Measurements from ENCODE around the gene PAGR1.
A peak's percentile ranks its signal among the peaks of the same experiment; 100 is the strongest.

The PAGR1 gene

DNA sequence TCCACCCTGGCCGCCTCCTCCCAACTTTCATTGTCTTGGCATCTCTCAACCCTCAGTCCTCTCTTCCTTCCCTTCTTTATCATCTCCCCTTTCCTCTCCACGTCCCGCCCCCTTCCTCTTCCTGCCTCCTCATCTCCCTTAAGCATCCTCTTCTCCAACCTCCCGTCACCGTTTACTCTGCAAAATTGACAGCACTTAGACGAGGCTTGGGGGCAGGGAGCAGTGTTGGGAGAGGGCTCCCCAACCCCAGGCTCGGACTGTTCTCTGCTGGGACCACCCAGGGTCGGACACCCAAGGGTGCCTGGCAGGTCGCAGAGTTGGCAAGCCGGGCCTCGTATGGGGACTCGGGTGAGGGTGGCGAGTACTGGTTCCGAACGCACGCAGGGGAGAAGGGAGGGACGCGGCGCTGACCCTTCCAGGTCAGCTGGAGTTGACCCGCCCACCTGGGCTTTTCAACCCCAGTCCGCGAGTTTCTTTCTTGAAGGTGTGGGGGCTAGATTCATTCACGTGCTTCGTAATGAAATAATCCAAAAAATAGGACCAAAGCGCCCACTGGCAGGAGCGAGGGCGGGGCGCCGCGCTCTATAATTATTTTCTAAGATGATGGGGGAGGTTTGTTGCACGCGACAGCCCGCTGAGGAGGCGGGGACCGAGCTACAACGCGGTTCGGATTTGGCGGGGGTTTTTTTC lies 775 bp upstream of the PAGR1 start:
- Histone ChIP-seq H3K36me3 (ENCODE audit: control insufficient read depth, insufficient read depth, low read length) (peaks cover 26% of the 10 kb centered on the region), H3K27me3 (ENCODE audit: control insufficient read depth, insufficient read depth, low read length) (no peaks in the 10 kb centered on the region), H3K27ac (ENCODE audit: low read depth, low read length) (no peak overlapping the region), H3K9me3 (ENCODE audit: control insufficient read depth, insufficient read depth, low read depth, low read length) (no peaks in the 10 kb centered on the region), H3K9ac (ENCODE audit: low read length) (peak overlapping the region; percentile 53), H3K4me3 (ENCODE audit: low read depth, low read length) (peak overlapping the region; percentile 92), H3K4me1 (ENCODE audit: control insufficient read depth, insufficient read depth, low read length) (peaks cover 49% of the 10 kb centered on the region)

DNA sequence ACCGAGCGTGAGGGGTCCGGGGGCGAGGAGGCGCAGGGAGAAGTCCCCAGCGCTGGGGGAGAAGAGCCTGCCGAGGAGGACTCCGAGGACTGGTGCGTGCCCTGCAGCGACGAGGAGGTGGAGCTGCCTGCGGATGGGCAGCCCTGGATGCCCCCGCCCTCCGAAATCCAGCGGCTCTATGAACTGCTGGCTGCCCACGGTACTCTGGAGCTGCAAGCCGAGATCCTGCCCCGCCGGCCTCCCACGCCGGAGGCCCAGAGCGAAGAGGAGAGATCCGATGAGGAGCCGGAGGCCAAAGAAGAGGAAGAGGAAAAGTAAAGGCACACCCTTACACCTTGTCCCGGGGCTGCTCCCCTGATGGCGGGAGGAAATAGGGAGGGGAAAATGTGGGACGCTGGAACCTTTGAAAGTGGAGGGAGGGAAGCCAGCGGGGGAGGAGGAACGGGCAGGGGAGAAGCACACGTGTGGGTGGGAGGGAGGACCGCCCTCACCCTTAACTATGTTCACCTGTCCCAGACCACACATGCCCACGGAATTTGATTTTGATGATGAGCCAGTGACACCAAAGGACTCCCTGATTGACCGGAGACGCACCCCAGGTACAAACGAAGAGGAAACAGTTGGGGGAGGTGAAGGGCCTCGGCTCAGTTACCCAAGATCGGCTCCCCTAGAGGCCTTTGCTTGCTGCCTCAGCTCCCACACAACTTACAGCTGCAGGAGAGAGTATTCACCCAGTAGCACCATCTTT lies 916 bp downstream of the PAGR1 start:
- peaks cover 53% of the 10 kb centered on the region for H3K4me1 ChIP-seq (ENCODE audit: control insufficient read depth, insufficient read depth, low read length)
- H3K9ac ChIP-seq (ENCODE audit: low read length): peak overlapping the region; percentile 89
- peak overlapping the region; percentile 74 for H3K27ac ChIP-seq (ENCODE audit: low read depth, low read length)
- no peaks in the 10 kb centered on the region for H3K27me3 ChIP-seq (ENCODE audit: control insufficient read depth, insufficient read depth, low read length)
- H3K36me3 ChIP-seq (ENCODE audit: control insufficient read depth, insufficient read depth, low read length): peaks cover 31% of the 10 kb centered on the region
- H3K4me3 ChIP-seq (ENCODE audit: low read depth, low read length): peak overlapping the region; percentile 92
- H3K9me3 ChIP-seq (ENCODE audit: control insufficient read depth, insufficient read depth, low read depth, low read length): no peaks in the 10 kb centered on the region

DNA sequence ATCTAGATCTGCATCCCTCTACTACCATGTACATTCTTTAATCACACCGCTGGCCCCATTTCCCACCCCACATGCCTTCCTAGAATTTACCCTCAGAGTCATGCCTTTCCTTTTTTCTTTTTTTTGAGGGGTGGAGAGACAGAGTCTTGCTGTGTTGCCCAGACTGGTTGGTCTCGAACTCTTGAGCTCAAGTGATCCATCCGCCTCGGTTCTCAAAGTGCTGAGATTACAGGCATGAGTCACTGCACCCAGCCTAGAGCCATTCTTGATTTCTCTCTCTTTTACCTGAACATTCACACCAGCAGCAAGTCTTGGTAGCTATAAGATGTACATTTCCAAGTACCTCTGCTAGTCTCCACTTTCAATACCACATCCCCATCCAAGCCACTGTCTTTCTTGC lies 2.1 kb downstream of the PAGR1 start:
- no peak overlapping the region for H3K27ac ChIP-seq (ENCODE audit: low read depth, low read length)
- no peak overlapping the region for H3K9ac ChIP-seq (ENCODE audit: low read length)
- peaks cover 31% of the 10 kb centered on the region for H3K36me3 ChIP-seq (ENCODE audit: control insufficient read depth, insufficient read depth, low read length)
- H3K4me3 ChIP-seq (ENCODE audit: low read depth, low read length): no peak overlapping the region
- H3K27me3 ChIP-seq (ENCODE audit: control insufficient read depth, insufficient read depth, low read length): no peaks in the 10 kb centered on the region
- H3K9me3 ChIP-seq (ENCODE audit: control insufficient read depth, insufficient read depth, low read depth, low read length): no peaks in the 10 kb centered on the region
- H3K4me1 ChIP-seq (ENCODE audit: control insufficient read depth, insufficient read depth, low read length): peaks cover 52% of the 10 kb centered on the region

DNA sequence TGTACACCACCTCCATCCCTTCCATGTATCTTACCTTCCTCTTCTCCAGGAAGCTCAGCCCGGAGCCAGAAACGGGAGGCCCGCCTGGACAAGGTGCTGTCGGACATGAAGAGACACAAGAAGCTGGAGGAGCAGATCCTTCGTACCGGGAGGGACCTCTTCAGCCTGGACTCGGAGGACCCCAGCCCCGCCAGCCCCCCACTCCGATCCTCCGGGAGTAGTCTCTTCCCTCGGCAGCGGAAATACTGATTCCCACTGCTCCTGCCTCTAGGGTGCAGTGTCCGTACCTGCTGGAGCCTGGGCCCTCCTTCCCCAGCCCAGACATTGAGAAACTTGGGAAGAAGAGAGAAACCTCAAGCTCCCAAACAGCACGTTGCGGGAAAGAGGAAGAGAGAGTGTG lies 3.6 kb downstream of the PAGR1 start:
- Histone ChIP-seq H3K27ac (ENCODE audit: low read depth, low read length) (no peak overlapping the region), H3K9ac (ENCODE audit: low read length) (no peak overlapping the region), H3K4me1 (ENCODE audit: control insufficient read depth, insufficient read depth, low read length) (peaks cover 38% of the 10 kb centered on the region)

DNA sequence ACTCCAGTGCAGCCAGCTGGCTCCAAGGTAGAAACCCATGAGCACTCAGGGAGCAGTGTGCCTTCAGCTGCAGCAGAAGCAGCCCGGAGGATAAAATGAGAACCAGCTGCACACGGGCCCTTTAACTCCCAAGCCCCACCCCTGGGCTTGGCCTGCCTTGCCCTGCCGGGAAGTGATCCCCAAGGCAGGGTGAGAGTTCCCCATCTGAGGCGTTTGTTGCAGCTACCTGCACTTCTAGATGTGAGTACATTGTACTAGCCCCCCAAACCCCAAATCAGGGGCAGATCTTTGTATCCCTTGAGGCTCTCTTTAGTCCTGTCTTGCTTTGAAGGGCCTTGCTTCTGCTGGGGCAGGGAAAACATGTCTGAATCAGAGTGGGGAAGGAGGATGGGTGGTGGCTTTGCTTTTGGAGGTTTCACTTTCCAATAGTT lies 4.3 kb downstream of the PAGR1 start, which contains the start of gene MVP:
Gene MVP, plus strand, starts transcription at position 192 of the 431 bp plus-strand sequence. CDS start 10,088 bp downstream, outside the sequence.
- Histone ChIP-seq H3K27ac (ENCODE audit: low read depth, low read length) (no peak within 1 kb of the TSS), H3K4me1 (ENCODE audit: control insufficient read depth, insufficient read depth, low read length) (peaks cover 35% of the 10 kb centered on the region), H3K4me3 (ENCODE audit: low read depth, low read length) (no peak within 1 kb of the TSS), H3K27me3 (ENCODE audit: control insufficient read depth, insufficient read depth, low read length) (no peaks in the 10 kb centered on the region), H3K9me3 (ENCODE audit: control insufficient read depth, insufficient read depth, low read depth, low read length) (no peaks in the 10 kb centered on the region), H3K9ac (ENCODE audit: low read length) (no peak within 1 kb of the TSS), H3K36me3 (ENCODE audit: control insufficient read depth, insufficient read depth, low read length) (peaks cover 31% of the 10 kb centered on the region)

More for the DNA sequence above, 3.6 kb downstream of the PAGR1 start:
- no peak overlapping the region for H3K4me3 ChIP-seq (ENCODE audit: low read depth, low read length)
- no peaks in the 10 kb centered on the region for H3K27me3 ChIP-seq (ENCODE audit: control insufficient read depth, insufficient read depth, low read length)
- peaks cover 31% of the 10 kb centered on the region for H3K36me3 ChIP-seq (ENCODE audit: control insufficient read depth, insufficient read depth, low read length)
- H3K9me3 ChIP-seq (ENCODE audit: control insufficient read depth, insufficient read depth, low read depth, low read length): no peaks in the 10 kb centered on the region

DNA sequence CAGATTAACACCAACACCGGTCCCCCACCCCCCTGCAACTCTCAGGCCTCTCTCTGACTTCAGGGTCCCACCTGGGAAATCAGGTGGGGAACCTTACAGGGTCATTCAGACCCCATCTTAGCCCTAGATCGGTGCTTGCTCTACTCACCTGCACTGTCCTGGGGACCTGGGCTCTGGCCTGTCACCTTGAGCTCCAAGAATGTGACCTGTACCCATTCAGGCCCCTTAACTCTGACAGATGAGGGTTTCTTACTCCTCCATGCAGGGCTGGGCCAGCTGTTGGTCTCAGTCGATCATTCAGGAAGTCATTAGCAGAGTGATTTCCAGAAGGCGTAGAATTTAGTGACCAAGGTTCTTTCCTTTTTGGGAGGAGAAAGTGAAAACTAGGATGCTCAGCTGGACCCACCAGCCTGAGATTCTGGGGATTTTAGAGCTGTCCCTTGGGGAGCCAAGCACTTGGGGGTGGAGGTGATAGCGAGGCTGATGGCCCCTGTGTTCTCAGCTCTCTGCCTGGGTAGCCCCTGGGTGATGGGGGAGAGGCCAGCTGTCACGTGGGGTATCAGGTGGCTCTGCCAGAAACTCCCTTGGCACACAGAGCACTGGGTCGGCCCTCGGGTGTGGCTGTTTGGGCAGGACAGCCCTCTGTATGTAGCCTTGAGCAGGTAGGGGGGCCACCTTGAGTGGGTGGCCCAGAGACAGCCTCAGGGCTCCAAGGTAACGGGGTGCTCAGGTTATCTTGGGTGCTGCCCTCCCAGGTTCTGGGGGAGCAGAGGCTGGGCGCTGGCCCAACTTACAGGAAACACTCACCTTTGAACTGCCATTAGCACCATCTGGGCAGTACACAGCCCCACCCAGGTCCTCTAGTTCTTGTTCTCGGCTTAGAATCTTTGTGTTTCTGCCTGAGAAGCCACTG lies 5.0 kb downstream of the PAGR1 start:
- Histone ChIP-seq H3K4me1 (ENCODE audit: control insufficient read depth, insufficient read depth, low read length) (peaks cover 42% of the 10 kb centered on the region), H3K27me3 (ENCODE audit: control insufficient read depth, insufficient read depth, low read length) (no peaks in the 10 kb centered on the region), H3K9ac (ENCODE audit: low read length) (no peak overlapping the region), H3K27ac (ENCODE audit: low read depth, low read length) (no peak overlapping the region), H3K36me3 (ENCODE audit: control insufficient read depth, insufficient read depth, low read length) (peaks cover 31% of the 10 kb centered on the region), H3K9me3 (ENCODE audit: control insufficient read depth, insufficient read depth, low read depth, low read length) (no peaks in the 10 kb centered on the region), H3K4me3 (ENCODE audit: low read depth, low read length) (no peak overlapping the region)

DNA sequence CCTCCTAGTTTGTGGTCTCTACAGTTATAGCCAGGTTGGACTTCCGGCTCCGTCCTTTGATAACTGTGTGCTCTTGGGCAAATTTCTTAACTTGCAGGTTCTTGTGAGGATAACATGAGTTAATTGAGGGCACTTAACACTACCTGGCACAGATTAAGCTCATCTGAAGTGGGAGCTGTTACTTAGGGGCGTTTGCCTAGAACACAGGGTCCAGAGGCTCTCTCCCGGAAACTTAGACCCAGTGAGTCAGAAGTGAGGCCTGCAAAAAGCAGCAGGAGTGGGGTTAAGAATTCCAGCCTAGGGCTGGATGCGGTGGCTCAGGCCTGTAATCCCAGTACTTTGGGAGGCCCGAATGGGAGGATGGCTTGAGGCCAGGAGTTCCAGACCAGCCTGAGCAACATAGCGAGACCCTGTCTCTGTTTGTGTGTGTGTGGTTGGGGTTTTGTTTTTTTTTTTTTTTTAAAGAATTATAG lies 5.7 kb downstream of the PAGR1 start:
- H3K4me3 ChIP-seq (ENCODE audit: low read depth, low read length): no peak overlapping the region
- no peak overlapping the region for H3K27ac ChIP-seq (ENCODE audit: low read depth, low read length)
- H3K36me3 ChIP-seq (ENCODE audit: control insufficient read depth, insufficient read depth, low read length): peaks cover 31% of the 10 kb centered on the region
- H3K9ac ChIP-seq (ENCODE audit: low read length): no peak overlapping the region
- H3K27me3 ChIP-seq (ENCODE audit: control insufficient read depth, insufficient read depth, low read length): no peaks in the 10 kb centered on the region
- H3K9me3 ChIP-seq (ENCODE audit: control insufficient read depth, insufficient read depth, low read depth, low read length): no peaks in the 10 kb centered on the region
- H3K4me1 ChIP-seq (ENCODE audit: control insufficient read depth, insufficient read depth, low read length): peaks cover 44% of the 10 kb centered on the region

DNA sequence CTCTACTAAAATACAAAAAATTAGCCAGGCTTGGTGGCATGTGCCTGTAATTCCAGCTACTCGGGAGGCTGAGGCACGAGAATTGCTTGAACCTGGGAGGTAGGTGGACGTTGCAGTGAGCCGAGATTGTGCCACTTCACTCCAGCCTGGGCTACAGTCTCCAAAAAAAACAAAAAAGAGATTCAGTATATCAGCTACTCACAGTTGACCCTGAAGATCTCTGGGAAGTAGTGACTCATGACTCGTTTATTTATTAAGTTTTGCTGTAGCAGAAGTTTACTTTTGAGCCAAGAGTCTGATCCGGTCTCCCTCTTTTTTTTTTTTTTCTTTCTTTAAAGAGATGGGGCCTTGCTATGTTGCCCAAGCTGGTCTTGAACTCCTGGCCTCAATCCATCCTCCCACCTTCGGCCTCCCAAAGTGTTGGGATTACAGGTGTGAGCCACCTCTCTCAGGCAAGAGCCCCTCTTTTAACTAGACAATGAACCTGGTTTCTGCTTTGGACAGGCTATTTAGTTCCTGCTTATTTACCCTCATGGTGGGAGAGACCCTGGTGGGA lies 8.7 kb downstream of the PAGR1 start:
- H3K4me1 ChIP-seq (ENCODE audit: control insufficient read depth, insufficient read depth, low read length): peaks cover 36% of the 10 kb centered on the region
- H3K4me3 ChIP-seq (ENCODE audit: low read depth, low read length): no peak overlapping the region
- no peaks in the 10 kb centered on the region for H3K27me3 ChIP-seq (ENCODE audit: control insufficient read depth, insufficient read depth, low read length)
- no peak overlapping the region for H3K9ac ChIP-seq (ENCODE audit: low read length)
- H3K9me3 ChIP-seq (ENCODE audit: control insufficient read depth, insufficient read depth, low read depth, low read length): no peaks in the 10 kb centered on the region
- peaks cover 12% of the 10 kb centered on the region for H3K36me3 ChIP-seq (ENCODE audit: control insufficient read depth, insufficient read depth, low read length)
- 0 out of 2 replicates have a peak overlapping the region, but pooled peaks have one; percentile 40 for H3K27ac ChIP-seq (ENCODE audit: low read depth, low read length)

DNA sequence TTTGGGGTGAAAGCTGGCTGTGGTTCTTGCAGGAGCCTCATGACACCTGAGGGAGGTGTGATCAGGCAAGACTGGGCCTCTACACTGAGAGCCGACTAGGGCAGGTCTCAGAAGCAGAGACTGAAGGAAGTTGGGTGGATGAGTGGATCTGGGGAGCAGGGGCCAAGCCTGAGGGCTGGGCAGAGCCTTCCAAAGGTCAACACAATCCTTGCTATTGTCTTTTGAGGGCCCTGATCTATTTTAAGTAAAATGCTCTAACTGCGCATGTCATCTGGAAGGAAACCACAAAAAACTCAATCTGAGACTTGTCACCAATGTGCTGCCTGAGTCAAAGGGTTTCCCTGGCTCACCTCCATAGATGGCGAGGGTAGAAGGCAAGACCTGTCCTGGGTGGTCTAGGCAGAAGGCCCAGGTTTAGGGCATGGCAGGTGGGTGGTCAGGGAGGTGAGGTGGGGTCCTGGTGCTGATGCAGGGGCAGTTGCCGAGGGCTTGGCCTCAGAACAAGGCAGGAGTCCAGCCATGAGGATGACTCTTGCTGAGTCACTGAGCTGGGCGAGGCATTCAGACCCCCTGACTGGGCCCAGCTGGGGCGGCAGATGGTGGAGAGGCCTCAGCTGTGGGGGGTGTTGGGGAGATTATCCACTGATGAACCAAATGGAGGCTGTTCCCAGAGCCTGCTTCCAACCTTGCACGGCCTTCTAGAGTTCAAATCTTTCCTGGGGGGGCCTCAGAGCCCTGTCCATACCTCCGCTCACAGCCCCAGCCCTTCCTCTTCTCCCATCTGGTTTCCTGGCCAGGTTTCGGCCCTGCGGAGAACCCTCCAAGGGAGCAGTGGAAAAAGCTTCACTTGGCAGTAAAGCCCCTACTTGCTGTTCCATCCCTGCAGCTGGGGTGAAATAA lies 9.4 kb downstream of the PAGR1 start:
- peak overlapping the region; percentile 40; the same call in 1 of the 2 replicates for H3K27ac ChIP-seq (ENCODE audit: low read depth, low read length)
- H3K9me3 ChIP-seq (ENCODE audit: control insufficient read depth, insufficient read depth, low read depth, low read length): no peaks in the 10 kb centered on the region
- no peak overlapping the region for H3K4me3 ChIP-seq (ENCODE audit: low read depth, low read length)
- H3K36me3 ChIP-seq (ENCODE audit: control insufficient read depth, insufficient read depth, low read length): peaks cover 5% of the 10 kb centered on the region
- H3K9ac ChIP-seq (ENCODE audit: low read length): peak overlapping the region; percentile 39
- no peaks in the 10 kb centered on the region for H3K27me3 ChIP-seq (ENCODE audit: control insufficient read depth, insufficient read depth, low read length)
- H3K4me1 ChIP-seq (ENCODE audit: control insufficient read depth, insufficient read depth, low read length): peaks cover 29% of the 10 kb centered on the region

DNA sequence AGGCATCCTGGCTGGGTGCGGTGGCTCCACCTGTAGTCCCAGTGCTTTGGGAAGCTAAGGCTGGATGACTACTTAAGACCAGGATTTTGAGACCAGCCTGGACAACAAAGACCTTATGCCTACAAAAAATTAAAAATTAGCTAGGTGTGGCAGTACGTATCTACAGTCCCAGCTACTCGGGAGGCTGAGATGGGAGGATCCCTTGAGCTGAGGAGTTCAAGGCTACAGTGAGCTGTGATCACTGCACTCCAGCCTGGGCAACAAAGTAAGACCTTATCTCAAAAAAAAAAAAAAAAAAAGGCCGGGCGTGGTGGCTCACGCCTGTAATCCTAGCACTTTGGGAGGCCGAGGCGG lies 10.4 kb downstream of the PAGR1 start:
- no peak overlapping the region for H3K27ac ChIP-seq (ENCODE audit: low read depth, low read length)
- no peaks in the 10 kb centered on the region for H3K36me3 ChIP-seq (ENCODE audit: control insufficient read depth, insufficient read depth, low read length)
- no peak overlapping the region for H3K9ac ChIP-seq (ENCODE audit: low read length)
- H3K27me3 ChIP-seq (ENCODE audit: control insufficient read depth, insufficient read depth, low read length): no peaks in the 10 kb centered on the region
- no peak overlapping the region for H3K4me3 ChIP-seq (ENCODE audit: low read depth, low read length)
- peaks cover 22% of the 10 kb centered on the region for H3K4me1 ChIP-seq (ENCODE audit: control insufficient read depth, insufficient read depth, low read length)
- H3K9me3 ChIP-seq (ENCODE audit: control insufficient read depth, insufficient read depth, low read depth, low read length): no peaks in the 10 kb centered on the region

Measured in HUES6 (cell line).